Measurements from ENCODE around the gene DAGLA.

- TF ChIP-seq CTCF (IDR thresholded peaks at IDR 0.05) (no peak), POLR2A (IDR thresholded peaks at IDR 0.05) (no peak)
Observed at GRCh38 chr11:61714316-61714715, 34.1 kb downstream of the DAGLA start.
